B cell (primary cell): ENCODE data around the gene SNF8. TPM values are rescaled to one million over a fixed set of nuclear protein-coding genes. Genes with fewer than 3 reads are reported as not detected.

Experiments used
- ATAC-seq: fragments of 200-7000 bp; cut with Tn5 transposase; one replicate; pipeline ENCODE4 v1.10.0; 2021; ENCODE audit warnings: low read depth, mild to moderate bottlenecking, moderate number of reproducible peaks, moderate library complexity
- CTCF ChIA-PET: fragments of 350-600 bp; sonication (Branson Sonifier 250); formaldehyde crosslinking; loops from one replicate; lab custom pipeline; 2021; ENCODE audit warnings: antibody characterized with exemption, inconsistent platforms; lab: Charles Lee
- POLR2A ChIA-PET: fragments of 350-600 bp; sonication (Branson Sonifier 250); formaldehyde crosslinking; loops from one replicate; lab custom pipeline; 2021; ENCODE audit warnings: antibody characterized with exemption; lab: Charles Lee
- DNase-seq: peaks from one replicate; pipeline ENCODE4 v3.0.0; 2013
- H2AFZ ChIP-seq: 2 replicates; pipeline ENCODE4 v1.6.1; 2012; ENCODE audit warnings: mild to moderate bottlenecking, low read depth, low read length; ENCODE audit not compliant: insufficient read depth, poor library complexity, severe bottlenecking
- H3K27ac ChIP-seq, 2 donors: 1 replicate in 1 of 2; 2 replicates in 1 of 2; pipeline ENCODE4 v1.5.1; 2012 to 2013; ENCODE audit warnings: low read length in 2 of 2, mild to moderate bottlenecking in 2 of 2, moderate library complexity in 1 of 2
- H3K27me3 ChIP-seq, 4 experiments: fragments of 200-600 bp in 1 of 4; sonication (generic) in 1 of 4; replicated peaks in 1 of 4; 1 replicate in 2 of 4; 2 replicates in 2 of 4; pipeline versions ENCODE4 v1.6.1 to v1.7.0; 2013 to 2016; ENCODE audit warnings: low read length in 3 of 4, mild to moderate bottlenecking in 2 of 4, mixed read lengths in 1 of 4, moderate library complexity in 1 of 4; ENCODE audit not compliant: insufficient read depth in 4 of 4, control insufficient read depth in 3 of 4; ENCODE audit errors: control extremely low read depth in 1 of 4
- H3K36me3 ChIP-seq, 2 experiments: replicated peaks in 1 of 2; 1 replicate in 1 of 2; 2 replicates in 1 of 2; pipeline versions ENCODE4 v1.6.1 to v1.7.1; 2013; ENCODE audit warnings: low read length in 1 of 2; ENCODE audit not compliant: insufficient read depth in 2 of 2, control insufficient read depth in 1 of 2; ENCODE audit errors: control extremely low read depth in 1 of 2, extremely low read depth in 1 of 2
- H3K4me1 ChIP-seq, 2 donors: fragments of 200-600 bp in 1 of 2; sonication (generic) in 1 of 2; 1 replicate in 1 of 2; 2 replicates in 1 of 2; pipeline versions ENCODE4 v1.5.1 to v1.6.1; 2013 to 2017; ENCODE audit warnings: low read length in 2 of 2; ENCODE audit not compliant: control insufficient read depth in 2 of 2, insufficient read depth in 2 of 2
- H3K4me2 ChIP-seq: replicated peaks from 2 replicates; pipeline ENCODE3; 2012; ENCODE audit warnings: mild to moderate bottlenecking, low read depth, low read length; ENCODE audit not compliant: poor library complexity, severe bottlenecking
- H3K4me3 ChIP-seq, 5 experiments: fragments of 200-600 bp in 1 of 5; sonication (generic) in 1 of 5; 1 replicate in 3 of 5; 2 replicates in 2 of 5; pipeline versions ENCODE4 v1.5.1 to v1.7.0; 2011 to 2016; ENCODE audit warnings: low read length in 4 of 5, mild to moderate bottlenecking in 4 of 5, low read depth in 2 of 5, control low read depth in 1 of 5, moderate library complexity in 1 of 5; ENCODE audit not compliant: insufficient read depth in 1 of 5; ENCODE audit errors: control extremely low read depth in 1 of 5, extremely low read depth in 1 of 5
- H3K79me2 ChIP-seq: fragments of 200-600 bp; sonication (generic); one replicate; pipeline ENCODE4 v1.6.0; 2016; ENCODE audit warnings: low read length; ENCODE audit not compliant: control insufficient read depth, insufficient read depth
- H3K9ac ChIP-seq: fragments of 200-600 bp; sonication (generic); 2 replicates; pipeline ENCODE4 v1.6.1; 2017; ENCODE audit warnings: mild to moderate bottlenecking, low read length, moderate library complexity
- H3K9me3 ChIP-seq, 3 donors: one replicate each; pipeline versions ENCODE4 v1.6.1 to v1.7.1; 2013; ENCODE audit warnings: low read length in 2 of 3; ENCODE audit not compliant: control insufficient read depth in 2 of 3, insufficient read depth in 1 of 3; ENCODE audit errors: control extremely low read depth in 1 of 3
- H4K20me1 ChIP-seq: 2 replicates; pipeline ENCODE4 v1.6.0; 2012; ENCODE audit warnings: mild to moderate bottlenecking, low read length; ENCODE audit not compliant: insufficient read depth, control insufficient read depth, poor library complexity, severe bottlenecking
- H3K27ac Mint-ChIP-seq: one replicate; pipeline ENCODE4 v1.8.0; 2021; ENCODE audit warnings: mixed read lengths
- H3K27me3 Mint-ChIP-seq: one replicate; pipeline ENCODE4 v1.8.0; 2021; ENCODE audit warnings: mixed read lengths
- H3K4me1 Mint-ChIP-seq: one replicate; pipeline ENCODE4 v1.8.0; 2021; ENCODE audit warnings: mixed read lengths
- H3K4me3 Mint-ChIP-seq: one replicate; pipeline ENCODE4 v1.8.0; 2021; ENCODE audit warnings: mixed read lengths
- H3K9me3 Mint-ChIP-seq: one replicate; pipeline ENCODE4 v1.8.0; 2022; ENCODE audit warnings: mixed read lengths; ENCODE audit not compliant: insufficient read depth
- CTCF ChIP-seq: fragments of 200-600 bp; IDR thresholded peaks from one replicate; pipeline ENCODE4 v1.8.0; 2022; ENCODE audit warnings: antibody characterized with exemption, mild to moderate bottlenecking
- EZH2 ChIP-seq: IDR thresholded peaks from 2 replicates; pipeline ENCODE4 v1.6.1; 2012; ENCODE audit warnings: borderline replicate concordance, low read depth, mild to moderate bottlenecking, moderate library complexity, low read length; ENCODE audit not compliant: insufficient read depth, poor library complexity, severe bottlenecking
- WGBS: methylation state at CpG from one replicate; pipeline ENCODE4 v1.1.5; 2013; ENCODE audit warnings: missing lambda C conversion rate; ENCODE audit not compliant: insufficient coverage; 5-methylcytosine and 5-hydroxymethylcytosine counted together
- intact Hi-C: fragments of 100-400 bp; cut with micrococcal nuclease; formaldehyde crosslinking; loops from one replicate; pipeline ENCODE4 v1.10.0; 2022
- polyA minus RNA-seq: library from RNA; depleted of rRNA, polyadenylated mRNA; stranded (reverse); fragments of >200 nt; gene quantifications from 2 replicates; pipeline ENCODE4 v1.2.3, GENCODE V29; 2012
- polyA plus RNA-seq: library from polyadenylated mRNA; depleted of rRNA; stranded (reverse); fragments of >200 nt; gene quantifications from 2 replicates; pipeline ENCODE4 v1.2.3, GENCODE V29; 2012
- total RNA-seq, 2 donors: library from RNA; stranded (reverse); fragments of 120-200 nt in 1 of 2; gene quantifications; 1 replicate in 1 of 2; 2 replicates in 1 of 2; pipeline versions ENCODE4 v1.2.3 to v1.2.4, GENCODE V29; 2013 to 2022

SNF8 gene, protein sequence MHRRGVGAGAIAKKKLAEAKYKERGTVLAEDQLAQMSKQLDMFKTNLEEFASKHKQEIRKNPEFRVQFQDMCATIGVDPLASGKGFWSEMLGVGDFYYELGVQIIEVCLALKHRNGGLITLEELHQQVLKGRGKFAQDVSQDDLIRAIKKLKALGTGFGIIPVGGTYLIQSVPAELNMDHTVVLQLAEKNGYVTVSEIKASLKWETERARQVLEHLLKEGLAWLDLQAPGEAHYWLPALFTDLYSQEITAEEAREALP
- total RNA-seq (77.5 and 81.9 TPM in 2 replicates), polyA plus RNA-seq (90.2 and 94.6 TPM in 2 replicates), polyA minus RNA-seq (32.9 and 34.1 TPM in 2 replicates)
- total RNA-seq (2013): 72.1 TPM

DNA sequence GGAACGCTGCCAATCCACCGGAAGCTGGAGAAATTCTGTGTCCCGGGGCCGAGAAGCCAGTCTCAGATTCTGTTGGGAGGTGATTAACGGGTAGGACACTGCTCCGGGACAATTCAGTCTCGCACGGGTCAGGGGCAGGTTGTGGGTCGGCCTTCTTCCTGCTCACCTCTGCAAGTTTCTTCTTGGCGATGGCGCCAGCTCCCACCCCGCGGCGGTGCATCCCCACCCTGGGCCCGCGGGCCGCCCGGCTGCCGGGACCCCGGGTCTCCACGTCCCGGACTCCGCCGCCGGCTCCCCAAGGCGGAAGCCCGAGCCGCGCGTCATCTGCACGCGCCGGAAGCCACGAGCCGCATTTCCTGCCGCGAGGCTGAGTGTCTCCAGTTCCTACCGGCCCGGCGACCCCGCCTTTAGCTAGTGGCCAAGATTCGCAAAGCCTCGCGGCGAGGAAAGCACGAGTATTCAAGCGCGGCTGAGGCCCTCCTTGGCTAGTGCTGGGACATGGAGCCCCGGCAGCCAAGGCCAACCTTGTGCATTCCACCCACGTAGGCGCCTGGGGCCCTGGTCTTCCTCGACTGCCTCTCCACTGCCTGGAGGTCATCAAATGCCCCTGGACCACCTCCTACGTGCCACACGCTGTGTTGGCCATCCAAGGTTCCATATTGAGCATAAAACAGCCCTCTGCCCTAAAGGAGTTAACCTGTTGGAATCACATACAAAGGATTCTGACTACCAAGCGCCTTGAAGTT is at the start of gene SNF8:
Gene SNF8, minus strand, starts transcription at position 328 of the 746 bp plus-strand sequence. Its CDS starts 108 bp downstream, at position 220.
- ATAC-seq: peak; percentile 92
- intact Hi-C loops: loop anchor here (1.0 to 2.0 kb wide), 2 partner anchors 36 to 52 kb away; partner anchors contain the start of genes ATP5MC1 and UBE2Z
- Mint-ChIP-seq H3K4me3 (peak within 1 kb of the TSS; percentile 93), H3K4me1 (peaks cover 15% of the 10 kb centered on the region), H3K27me3 (no peaks in the 10 kb centered on the region), H3K27ac (peak within 1 kb of the TSS; percentile 93), H3K9me3 (no peaks in the 10 kb centered on the region)
- DNase-seq: peak; percentile 93
- Histone ChIP-seq H3K9ac (peak within 1 kb of the TSS; percentile 82), H3K36me3 (peaks cover 0 to 14% of the 10 kb centered on the region in 2 experiments), H2AFZ (peak within 1 kb of the TSS; percentile 98), H3K4me1 (peaks cover 12 to 21% of the 10 kb centered on the region in 2 donors), H3K27me3 (no peaks in the 10 kb centered on the region), H3K79me2 (peaks cover 25% of the 10 kb centered on the region), H3K9me3 (peaks cover 0 to 6% (median 0%) of the 10 kb centered on the region in 3 donors), H4K20me1 (no peaks in the 10 kb centered on the region), H3K4me2 (peak within 1 kb of the TSS; percentile 91), H3K27ac (peak within 1 kb of the TSS; percentile 87 to 97), H3K4me3 (peak within 1 kb of the TSS; percentile 80 to 99 (median 91))
- WGBS: 2% methylated on average over 54 of the region's 55 CpGs
- POLR2A ChIA-PET: interaction anchor here (0.6 to 1.9 kb wide), 6 partner anchors 20 to 1003 kb away, joined by 3 to 11 read pairs (median 6); partner anchors contain the start of genes ATP5MC1, PNPO and UBE2Z
- no peak for TF ChIP-seq CTCF
- CTCF ChIA-PET: interaction anchor here (1.2 kb wide), 1 partner anchor 282 kb away, joined by 3 read pairs; no protein-coding TSS in a partner anchor

DNA sequence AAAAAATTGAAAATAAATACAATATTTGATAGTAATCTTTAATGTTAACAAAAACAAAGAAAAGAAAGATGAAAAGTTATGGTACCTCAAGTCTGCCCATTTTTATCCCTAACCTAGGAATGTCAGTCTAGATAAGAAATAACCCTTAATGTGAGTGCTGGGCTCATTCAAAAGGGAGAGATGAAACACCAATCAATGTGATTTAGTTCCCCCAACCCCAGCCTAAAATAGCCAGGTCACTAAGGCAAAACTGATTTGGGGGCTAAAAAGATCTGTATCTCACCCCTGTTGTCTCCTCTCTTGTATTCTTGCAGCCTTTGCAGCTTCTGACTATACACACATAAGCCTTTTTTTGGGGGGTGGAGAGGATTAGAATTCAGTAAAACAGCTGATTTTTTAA is 49.3 kb upstream of the SNF8 start:
- Mint-ChIP-seq H3K9me3 (no peaks in the 10 kb centered on the region), H3K27me3 (peaks cover 76% of the 10 kb centered on the region), H3K4me3 (no peak overlapping the region), H3K27ac (no peak overlapping the region), H3K4me1 (peaks cover 33% of the 10 kb centered on the region)
- Histone ChIP-seq H3K9me3 (peaks cover 1 to 35% (median 2%) of the 10 kb centered on the region in 3 donors), H3K4me1 (peaks cover 38 to 40% of the 10 kb centered on the region in 2 donors), H3K36me3 (no peaks in the 10 kb centered on the region), H4K20me1 (no peaks in the 10 kb centered on the region), H3K27me3 (peaks cover 0 to 63% (median 54%) of the 10 kb centered on the region in 4 experiments), H3K9ac (no peak overlapping the region), H3K27ac (no peak overlapping the region), H3K4me2 (no peak overlapping the region), H3K79me2 (no peaks in the 10 kb centered on the region), H2AFZ (no peak overlapping the region), H3K4me3 (no peak overlapping the region)
- ChIA-PET CTCF (no interaction called here), POLR2A (interaction anchor here (1.2 kb wide), 1 partner anchor 9 kb away, joined by 7 read pairs; no protein-coding TSS in a partner anchor)
- TF ChIP-seq CTCF: no peak
- no peak for TF ChIP-seq EZH2
- intact Hi-C loops: loop anchor here (10.0 kb wide), 1 partner anchor 269 kb away; the partner anchor contains the start of genes HOXB13, PRAC1 and PRAC2
- no peak for DNase-seq
- no peak for ATAC-seq
